ENCODE data around the gene TMEM134.

The TMEM134 gene

DNA sequence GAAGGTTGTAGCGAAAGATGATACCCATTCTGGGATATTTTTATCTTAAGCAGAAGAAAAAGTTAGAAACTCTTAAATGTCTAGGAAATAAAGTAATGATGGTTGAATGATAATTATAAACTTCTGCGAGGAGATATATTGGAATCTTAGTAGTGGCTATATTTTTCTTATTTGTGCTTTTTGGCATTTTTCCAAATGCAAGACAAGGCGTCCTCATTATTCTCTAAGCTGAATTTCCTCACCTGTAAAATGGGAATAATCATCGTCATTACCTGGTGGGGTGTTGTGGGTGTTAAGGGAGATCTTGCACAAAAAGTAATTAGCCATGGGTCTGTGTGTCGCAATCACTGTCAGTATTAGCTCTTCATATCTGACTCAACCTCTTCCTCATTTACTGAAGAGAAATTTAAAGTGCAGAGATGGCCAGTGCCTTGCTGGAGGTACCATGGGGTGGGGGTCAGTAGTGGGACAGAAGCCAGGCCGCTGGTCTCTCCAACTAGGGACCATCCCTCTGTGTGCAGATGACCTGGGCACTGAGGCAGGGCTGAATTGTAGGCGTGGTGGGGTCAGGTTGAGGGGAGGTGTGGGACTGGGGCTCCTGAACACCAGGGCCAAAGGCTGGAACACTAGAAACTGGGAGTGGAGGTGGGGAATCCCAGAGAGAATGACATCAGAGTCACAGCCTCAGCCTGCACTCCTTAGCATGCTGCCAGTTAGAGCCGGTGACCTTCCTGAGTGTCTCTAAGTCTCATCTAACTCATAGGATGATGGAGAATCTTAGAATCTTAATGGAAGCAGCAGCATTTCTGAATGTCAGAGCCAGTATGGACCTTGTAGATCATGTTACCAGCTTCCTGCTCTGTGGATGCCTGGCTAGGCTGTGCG lies 32.0 kb upstream of the TMEM134 start:
- DNase-seq = no peak

DNA sequence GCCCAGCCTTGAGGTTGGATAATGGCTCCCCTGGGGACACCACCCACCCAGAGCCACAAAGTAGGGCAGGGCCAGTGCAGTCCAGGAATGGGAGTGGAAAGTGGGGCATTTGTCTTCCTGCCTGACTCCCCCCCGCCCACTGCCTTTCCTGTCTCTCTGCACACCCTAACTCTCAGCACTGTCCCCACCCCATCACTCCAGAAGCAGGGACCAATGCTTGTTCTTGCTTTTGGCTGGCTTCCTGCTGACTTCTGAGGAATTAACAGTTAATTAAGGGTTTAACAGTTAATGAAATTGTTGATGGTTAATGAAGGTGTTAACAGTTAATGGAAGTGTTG lies 31.4 kb upstream of the TMEM134 start:
- no peak for DNase-seq

DNA sequence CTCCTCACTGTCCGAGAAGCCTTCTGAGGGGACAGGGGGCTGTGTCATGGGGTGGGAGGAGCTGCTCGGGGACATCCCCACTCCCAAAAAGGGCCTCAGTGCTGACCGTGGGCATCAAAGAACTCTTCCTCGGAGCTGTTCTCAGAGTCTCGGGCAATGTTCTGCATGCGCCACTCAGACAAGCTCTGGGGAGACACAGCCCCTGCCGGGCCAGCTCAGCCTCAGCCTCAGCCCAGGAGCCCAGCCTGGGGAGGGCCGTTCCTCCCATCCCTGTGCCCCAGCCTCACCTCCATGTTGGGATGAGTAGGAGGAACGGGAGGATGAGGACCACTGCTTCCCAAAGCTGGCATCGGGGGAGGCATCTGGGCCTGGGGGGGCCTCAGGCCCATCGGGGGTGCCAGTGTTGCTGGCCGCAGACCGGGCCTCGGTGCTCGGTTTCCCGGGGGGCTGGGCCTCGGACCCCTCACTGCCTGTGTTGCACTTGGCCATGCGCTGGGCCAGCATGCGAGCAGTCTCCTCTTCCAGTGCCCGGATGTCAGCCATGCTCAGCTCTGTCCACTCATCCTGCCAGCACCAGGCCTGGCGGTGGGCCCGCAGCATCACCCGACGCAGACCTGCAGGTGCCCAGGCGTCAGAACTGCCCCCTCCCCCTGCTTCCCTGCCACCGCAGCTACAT lies 30.9 kb upstream of the TMEM134 start:
- no peak for DNase-seq

DNA sequence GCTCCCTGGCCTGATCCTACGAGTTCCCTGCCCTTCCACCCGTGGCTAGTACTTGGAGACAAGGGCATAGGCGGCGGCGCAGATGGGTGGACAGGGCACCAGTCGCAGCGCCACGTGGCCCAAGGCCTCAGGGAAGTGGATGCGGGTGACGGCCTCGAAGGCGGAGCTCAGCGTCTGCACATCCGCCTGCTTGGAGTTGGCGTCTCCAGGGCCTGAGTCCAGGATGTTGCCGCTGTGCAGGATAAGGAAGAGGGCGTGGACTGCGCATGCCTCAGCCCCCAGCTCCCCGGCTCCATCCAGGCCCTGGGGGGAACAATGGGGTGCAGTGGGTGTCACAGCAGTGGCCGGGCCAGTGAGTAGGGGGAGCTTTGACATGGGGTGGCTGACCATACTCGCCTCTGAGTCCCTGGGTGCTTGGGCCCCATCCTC lies 29.5 kb upstream of the TMEM134 start:
- DNase-seq = no peak

DNA sequence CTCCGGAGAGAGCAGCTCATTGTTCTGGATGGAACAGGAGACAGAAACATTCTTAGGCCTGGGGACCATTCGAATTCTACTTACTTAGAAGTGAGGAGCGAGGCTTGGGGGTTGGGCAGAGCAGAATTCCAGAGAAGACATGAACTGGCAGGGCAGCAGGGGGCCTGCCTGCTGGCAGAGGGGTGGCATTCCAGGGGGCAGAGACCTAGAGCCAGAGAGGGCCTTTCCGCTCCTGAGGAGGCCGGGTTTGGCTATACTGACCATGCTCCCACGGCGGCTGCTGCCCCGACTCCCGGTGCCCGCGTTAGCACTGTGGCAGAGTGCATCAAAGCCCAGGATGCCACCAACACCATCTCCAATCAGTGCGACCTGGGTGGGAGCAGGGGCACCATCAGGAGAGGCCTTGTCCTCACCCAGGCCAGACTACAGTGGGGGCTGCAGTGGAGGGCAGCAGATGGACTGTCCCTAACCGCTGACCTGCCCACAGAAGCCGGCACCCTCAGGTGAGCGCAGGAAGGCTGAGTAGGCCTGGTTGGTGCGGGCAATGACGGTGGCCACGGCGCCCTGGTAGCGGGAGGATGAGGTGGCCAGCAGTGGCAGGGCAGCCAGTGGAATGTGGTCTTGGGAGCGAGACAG lies 28.7 kb upstream of the TMEM134 start:
- DNase-seq = no peak

DNA sequence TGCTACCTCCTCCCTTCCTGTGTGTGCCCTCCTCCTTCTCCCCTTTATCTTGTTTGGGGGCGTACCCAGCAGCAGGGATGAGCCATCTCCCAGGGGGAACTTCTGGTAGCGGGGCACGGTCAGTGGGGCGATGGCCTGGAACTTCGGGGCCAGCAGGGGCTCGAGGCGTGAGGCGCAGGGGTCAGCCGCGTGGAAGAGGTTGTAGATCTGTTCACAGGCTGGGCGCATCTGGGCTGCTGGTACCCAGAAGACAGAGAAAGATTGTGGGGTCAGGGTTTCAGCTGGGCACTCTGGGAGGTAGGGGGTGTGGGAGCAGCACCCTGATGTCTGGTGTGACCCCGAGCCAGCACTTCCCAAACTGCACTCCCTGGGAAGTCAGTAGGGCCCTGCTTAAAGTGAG lies 27.1 kb upstream of the TMEM134 start:
- no peak for DNase-seq

DNA sequence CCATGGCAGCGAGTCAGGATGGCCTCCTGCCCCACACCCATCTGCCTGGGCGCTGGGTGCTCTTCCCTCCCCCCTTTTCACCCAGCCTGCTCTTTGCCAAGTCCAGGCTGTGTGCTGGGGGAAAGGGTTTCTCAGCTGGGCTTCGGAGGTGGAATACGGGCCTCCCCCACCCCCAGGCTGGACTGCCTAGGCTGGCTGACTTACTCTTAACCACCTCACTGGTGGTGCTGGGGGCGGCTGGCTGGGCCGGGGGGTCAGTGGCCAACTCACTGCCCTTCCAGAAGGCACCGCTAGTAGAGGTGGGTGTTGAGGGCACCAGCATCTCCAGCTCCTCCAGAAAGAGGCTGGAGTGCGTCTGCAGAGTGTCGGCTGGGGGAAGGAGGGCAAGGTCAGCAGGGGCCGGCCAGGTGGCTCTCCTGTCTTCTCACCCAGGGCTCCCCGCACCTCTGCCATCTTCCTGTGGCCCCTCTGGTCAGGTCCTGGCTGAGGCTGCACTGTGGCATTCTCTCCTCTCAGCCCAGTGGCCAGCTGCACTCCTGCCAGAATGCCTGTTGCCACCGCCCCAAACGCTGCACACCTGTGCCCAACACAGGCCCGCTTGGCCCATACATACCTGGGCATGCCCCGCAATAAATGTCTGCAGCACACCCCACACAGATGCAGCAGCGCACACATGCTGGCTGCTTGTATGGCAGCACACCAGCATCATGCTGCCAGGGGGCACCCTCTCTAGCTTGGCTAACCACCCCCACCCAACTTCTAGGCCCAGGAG lies 26.4 kb upstream of the TMEM134 start:
- DNase-seq = no peak

DNA sequence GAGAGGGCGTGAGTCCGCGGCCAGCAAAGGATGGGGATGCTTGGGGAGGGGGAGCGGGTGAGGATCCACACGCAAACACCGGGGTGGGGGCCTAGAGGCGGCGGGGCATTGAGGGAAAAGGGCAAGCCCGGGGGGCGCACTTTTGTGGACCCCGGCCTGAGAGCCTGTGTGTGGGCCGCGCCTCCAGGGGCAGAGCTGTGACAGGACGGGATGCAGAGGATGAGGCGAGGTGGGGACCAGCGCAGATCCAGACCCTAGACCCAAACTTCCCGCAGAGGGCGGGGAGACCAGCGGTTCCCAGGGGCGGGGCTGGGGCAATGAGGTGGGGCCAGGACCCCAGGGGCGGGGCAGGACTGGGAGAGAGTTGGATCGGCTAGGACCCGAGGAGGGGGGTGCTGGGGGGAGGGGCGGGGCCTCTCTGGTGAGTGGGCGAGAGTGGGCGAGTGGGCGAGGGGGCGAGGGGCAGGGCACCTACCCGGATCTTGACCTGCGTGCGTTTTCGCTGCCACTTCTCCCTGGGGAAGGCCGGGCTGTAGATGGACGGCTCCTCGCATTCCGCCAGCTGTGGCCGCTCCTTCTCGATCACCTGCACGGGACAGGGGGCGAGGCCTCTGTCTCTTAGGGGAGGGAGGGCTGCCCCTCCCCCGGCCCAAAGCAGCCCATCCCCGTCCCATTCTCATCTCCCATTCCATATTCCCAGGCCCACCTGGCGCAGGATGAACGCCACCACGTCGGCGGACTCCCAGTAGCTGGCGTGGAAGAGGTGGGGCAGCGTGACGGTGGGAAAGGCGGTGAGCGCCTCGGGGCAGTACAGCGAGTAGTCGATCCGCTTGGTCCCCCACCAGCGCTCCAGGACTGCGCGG lies 25.6 kb upstream of the TMEM134 start:
- no peak for DNase-seq

DNA sequence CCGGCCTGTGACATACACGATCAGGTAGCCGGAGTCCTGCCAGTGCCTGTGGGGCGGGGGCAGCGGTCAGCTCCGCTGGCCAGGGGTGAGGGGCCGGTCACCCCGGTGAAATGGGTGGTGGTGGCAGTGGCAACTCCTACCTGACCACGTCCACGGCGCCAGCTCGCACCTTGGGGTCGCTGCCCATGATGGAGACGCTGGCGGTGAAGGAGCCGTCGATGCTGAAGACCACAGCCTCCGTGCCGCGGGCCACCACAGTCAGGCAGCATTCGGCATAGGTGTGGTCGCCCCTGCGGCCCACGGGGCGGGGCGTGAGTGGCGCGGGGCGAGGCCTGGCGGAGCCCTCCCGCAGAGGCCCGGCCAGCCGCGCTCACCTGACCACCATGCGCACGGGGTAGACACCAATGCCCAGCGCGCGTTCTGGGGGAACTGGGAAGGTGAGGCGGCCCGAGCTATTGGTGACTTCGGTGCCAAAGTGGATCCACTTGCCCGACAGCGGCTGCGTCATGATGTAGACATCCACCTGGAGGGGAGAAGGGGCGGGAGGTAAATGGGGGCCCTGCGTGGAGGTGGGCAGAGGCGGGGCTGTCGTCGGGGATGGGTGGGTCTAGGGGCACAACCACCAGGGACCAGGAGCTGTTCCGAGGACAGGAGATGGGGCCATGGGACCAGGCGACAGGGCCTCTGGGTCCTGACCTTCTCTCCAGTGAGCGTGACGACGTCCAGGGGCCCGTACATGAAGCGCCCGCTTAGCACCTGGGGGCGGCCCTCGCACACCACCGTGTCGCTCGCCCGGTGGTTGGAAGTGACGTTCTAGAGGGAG lies 24.7 kb upstream of the TMEM134 start:
- no peak for DNase-seq

DNA sequence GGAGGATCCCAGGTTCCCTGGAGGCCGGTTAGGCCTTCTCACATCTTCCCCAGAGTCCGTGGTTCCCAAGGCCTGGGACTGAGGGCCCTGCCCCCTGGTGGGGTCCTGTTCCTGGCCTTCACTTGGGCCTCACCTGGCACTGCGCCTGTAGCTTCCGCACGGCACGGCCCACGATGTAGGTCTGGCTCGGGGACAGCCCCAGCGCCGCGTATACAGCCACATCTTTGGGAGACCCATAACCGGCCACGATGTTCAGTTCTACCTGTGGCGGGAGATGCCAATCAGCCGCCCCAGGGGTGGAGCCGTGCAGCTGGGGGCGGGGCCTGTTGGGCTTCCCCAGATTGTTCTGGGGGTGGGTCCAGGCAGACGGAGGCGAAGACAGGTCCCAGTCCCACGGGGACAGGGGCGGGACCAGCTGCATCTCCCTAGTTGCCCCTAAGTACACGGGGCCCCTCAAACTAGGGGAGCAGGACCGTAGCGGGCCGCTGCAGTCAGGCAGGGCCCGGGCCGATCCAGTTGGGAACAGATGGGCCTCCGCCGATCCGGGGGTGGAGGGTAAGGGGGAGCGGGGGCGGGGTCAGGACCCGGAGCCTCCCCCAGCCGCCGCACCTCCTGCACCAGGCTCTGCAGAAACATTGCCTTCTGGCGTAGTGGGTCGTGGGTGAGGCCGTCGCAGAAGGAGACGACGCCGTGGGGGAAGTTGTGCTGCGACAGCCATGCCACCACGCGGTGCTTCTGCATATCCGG lies 23.9 kb upstream of the TMEM134 start:
- DNase-seq = peak in 1 of 56 donors; percentile 24

DNA sequence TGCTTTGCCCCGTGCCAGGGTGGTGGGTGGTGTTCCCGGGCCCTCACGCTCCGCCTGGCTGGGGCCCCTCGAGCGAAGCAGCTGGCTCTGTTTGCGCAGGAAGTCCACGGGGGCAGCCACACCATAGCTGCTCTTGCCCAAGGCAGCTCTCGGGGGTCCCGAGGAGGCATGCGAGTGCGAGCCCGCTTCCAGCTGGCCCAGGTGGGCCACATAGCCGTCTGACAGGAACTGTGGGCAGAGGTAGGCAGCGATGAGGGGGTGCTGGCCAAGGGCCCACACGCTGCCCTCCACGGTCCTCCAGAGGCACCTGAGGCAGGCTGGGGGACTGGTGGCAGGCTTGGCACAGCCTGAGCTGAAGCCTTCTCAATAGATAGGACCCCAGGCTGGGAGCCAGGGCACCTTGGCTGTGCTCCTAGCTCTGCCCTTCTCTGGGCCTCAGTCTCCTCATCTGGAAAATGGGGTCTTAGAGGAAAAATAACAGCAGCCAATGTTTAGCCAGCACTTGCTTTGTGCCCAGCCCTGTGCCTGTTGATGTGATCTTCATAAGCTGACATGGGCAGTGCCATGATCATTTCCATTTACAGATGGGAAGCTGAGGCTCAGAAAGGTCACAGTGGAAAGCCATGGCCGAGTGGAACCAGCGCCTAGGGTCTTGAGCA lies 23.1 kb upstream of the TMEM134 start:
- DNase-seq = no peak

DNA sequence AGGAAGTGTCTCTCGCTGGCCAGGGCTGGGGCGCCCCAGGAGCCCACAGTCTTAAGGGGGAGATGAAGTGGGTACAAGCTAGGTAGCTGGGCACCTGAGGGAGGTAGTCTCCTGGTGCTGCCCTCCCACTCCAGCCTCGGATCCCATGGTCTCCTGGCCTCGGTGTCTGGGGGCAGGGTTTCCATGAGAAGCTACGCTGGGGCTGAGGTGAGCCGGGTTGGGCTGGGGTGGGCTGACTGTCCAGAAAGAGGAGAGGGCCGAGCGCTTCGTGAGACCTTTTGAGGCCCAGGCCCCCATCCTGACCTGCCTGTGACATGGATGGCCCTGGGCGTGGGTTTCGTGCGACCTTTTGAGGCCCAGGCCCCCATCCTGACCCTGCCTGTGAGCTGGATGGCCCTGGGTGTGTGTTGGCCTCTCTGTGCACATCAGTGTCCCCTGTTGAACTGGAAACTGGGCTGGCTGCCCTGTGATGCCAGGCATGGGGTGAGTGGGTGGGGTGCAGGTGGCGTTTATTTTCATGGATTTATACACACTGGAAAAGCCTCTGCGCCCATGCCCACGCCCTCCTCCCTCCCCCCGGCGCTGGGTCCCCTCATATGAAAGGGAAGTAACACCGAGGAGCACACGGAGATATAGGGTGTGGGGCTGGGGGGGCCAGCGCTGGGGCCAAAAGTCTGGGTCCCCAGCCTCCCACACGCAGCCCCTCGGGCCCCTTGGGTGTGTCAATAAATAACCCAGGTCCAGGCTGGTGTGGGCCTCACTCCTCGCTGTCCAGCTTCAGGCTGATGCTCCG lies 22.4 kb upstream of the TMEM134 start:
- DNase-seq = peak in 1 of 56 donors; percentile 26

DNA sequence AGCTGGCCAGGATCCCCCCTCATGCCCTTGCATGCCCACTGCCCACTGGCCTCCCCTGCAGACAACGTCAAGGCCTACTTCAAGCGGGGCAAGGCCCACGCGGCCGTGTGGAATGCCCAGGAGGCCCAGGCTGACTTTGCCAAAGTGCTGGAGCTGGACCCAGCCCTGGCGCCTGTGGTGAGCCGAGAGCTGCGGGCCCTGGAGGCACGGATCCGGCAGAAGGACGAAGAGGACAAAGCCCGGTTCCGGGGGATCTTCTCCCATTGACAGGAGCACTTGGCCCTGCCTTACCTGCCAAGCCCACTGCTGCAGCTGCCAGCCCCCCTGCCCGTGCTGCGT lies 21.6 kb upstream of the TMEM134 start:
- DNase-seq = no peak

DNA sequence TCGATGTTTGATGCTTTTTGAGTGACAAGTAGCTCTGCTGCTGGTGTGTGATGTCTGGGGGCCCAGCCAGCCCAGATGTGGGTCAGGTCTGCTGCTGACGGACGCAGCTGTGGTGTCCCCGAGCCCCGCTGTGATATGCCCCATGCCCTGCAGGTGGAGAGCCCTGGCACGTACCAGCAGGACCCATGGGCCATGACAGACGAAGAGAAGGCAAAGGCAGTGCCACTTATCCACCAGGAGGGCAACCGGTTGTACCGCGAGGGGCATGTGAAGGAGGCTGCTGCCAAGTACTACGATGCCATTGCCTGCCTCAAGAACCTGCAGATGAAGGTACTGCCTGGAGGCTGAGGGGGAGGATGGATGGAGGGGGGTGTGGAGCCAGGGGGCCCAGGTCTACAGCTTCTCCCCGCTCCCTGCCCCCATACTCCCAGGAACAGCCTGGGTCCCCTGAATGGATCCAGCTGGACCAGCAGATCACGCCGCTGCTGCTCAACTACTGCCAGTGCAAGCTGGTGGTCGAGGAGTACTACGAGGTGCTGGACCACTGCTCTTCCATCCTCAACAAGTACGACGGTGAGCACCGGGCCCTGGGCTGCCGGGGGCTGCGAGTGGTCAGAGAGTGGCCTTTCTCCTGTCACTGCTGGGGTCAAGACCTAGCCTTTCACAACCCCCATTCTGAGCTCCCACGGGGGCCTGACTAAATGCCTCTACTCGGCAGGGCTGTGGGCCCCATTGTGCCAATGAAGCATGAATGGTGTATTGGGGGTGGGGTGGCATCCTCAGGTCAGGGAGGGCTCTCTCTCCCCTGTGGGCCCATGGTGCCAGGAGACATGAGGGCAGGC lies 21.1 kb upstream of the TMEM134 start:
- no peak for DNase-seq

DNA sequence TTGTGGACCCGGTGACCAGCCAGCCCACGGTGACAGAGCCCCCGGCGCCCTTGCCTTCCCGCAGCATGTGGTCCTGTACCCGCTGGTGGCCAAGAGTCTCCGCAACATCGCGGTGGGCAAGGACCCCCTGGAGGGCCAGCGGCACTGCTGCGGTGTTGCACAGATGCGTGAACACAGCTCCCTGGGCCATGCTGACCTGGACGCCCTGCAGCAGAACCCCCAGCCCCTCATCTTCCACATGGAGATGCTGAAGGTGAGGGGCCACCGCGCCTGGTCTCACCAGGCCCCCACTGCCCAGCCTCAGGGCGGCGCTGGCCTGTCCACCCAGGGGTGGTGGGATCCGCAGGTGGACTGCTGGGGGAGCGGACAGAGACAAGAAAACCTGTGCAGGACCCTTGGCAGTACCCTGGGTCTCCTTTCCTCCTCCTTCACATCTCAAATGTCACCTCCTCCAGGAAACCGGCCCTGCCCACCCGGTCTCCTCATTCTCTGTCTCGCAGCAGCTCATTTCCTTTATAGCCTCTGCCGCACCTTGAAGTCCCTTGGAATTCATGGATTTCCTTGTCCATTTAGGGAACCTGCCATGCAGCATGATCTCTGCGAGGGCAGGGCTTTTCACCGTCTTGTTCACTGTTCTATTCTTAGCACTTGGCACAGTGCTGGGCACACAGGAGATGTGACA lies 20.3 kb upstream of the TMEM134 start:
- DNase-seq = no peak
